ENCODE measurements around the gene PEDS1.
"Not testable (repeated sequence)": the region's sequence is repeated elsewhere in the genome, so short reads cannot be mapped to it uniquely, and the experiment has no call there.

Gene PEDS1

DNA sequence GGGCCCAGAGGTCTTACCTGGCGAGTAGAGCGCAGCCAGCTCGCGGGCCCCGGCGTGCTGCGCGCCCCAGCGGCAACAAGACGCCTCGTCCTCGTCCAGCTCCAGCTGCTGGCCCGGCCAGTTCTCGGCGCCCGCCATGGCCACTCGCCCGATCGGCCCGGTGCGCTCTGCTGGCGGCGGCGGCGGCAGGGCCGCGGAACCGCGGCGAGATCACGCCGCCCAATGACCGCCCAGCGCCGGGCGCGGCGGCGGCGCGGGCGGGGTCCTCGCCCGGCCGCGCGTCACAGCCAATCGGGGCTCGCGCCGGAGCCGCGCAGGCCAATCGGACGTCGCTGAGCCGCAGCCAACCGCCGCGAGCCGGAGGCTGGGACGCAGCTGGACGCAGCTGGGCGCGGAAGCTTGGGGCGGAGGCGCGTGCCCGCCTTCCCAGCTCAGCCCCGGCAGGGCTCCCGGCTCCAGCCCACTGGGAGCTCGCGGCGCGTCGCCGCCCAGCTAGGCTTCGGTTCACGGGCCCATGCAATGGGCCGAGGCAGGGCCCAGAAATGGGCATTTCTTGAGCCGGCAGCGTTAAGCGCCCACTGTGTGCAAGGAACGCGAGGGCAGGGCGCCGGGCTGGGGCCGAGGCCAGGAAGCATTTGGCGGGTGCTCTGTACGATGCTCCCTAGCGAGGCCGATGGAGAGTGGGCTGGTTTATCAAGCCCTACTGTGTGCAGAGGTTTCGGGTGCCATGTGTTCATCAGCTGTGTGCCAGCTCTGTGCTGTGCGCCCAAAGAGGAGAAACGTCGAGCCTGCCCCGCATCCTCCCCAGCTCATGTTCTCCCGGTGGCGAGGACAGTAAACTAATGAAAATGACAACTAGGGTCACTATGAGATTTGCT lies at the start of gene PEDS1:
TSS of gene PEDS1 (minus strand) at position 224 of the 878 bp plus-strand sequence. CDS start at position 138, 86 bp downstream.
- DNase-seq = peak; percentile 13

DNA sequence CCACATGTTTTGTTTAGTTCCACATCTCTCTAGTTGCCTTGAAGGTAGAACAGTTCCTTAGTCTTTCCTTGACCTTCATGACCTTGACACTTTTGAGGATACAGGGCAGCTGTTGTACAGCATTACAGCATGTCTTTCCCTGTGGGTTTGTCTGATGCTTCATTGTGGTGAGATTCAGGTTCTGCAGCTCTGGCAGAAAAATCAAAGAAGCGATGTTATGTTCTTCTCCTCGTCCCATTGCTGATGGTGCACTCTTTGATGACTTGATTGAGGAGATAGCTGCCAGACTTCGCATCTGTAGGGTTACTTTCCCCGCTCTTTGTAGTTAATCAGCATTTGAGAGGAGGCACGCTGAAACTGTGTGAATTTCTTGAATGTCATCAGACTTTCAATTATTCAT lies 49.2 kb upstream of the PEDS1 start:
- no peak for DNase-seq

DNA sequence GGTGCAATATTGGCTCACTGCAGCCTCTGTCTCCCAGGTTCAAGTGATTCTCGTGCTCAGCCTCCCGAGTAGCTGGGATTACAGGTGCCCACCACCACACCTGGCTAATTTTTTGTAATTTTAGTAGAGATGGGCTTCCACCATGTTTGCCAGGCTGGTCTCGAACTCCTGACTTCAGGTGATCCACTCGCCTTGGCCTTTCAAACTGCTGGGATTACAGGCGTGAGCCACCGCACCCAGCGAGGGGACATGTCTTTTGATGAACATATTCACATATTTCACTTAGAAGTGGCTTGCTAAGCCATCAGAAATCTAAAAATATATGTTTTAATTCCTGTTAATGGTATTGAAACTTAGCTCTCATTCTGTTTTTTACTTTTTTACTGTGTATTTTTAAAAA lies 48.2 kb upstream of the PEDS1 start:
- DNase-seq = not testable (repeated sequence)

DNA sequence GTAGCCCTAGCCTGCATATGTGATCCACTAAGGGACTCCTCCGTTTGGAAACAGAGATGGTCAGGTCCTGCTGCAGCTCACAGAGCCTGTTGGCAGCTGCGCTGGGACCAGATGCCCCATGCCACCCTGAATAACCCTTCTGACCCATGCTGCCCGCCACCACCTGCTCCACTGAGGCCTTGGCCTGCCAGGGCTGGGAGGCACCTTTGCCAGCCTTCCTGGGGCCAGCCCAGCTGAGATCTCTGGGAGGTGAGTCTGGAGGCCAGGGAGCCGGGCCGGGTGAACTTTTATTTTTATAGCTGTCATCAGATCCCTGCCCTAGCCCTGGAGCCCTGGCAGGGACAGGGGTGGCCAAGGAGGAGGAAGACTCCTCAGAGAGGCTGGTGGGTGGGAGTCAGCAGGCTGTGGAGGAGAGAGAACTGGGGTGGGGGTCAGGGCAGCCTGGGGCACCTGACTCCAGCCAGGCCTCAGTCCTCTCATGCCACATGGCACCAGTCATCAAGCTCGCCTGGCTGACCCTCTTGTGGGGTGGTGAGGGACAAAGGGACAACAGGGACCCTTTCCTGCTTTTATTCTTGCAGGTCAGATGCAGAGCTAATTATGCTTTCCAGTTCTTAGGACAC lies 47.1 kb upstream of the PEDS1 start:
- no peak for DNase-seq

DNA sequence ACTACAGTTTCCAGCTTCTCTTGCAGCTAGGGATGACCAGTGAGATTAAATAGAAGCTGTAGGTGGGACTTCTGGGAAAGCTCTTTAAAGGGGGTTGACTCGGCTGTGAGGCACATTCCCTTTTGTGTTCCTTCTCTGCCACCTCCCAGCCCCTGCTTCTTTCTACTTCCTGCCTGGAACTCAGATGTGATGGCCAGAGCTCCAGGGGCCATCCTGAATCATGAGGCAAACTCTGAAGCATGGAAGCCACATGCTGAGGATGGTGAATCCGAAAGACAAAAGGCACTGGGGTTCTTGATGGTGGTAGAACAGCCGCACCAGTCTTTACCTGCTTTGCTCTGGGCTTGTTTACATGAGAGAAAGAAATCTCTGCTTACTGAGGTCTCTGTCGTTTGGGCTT lies 46.2 kb upstream of the PEDS1 start:
- DNase-seq = no peak

DNA sequence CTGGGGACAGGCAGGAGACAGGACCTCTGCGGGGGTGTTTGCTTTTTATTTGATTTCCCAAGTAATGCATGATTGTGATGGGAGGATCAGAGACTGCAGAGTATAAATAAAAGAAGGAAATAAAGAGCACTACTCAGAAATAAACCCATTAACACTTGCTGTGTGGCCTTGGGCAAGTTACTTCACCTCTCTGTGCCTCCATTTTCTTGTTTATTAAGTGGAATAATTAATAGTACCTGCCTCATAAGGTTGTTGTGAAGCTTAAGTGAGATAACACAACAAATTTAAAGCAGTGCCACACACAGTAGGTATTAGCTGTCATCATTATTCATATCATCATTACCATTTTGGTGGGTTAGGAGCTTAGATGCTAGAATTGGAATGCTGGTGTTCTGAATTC lies 45.2 kb upstream of the PEDS1 start:
- DNase-seq = no peak

DNA sequence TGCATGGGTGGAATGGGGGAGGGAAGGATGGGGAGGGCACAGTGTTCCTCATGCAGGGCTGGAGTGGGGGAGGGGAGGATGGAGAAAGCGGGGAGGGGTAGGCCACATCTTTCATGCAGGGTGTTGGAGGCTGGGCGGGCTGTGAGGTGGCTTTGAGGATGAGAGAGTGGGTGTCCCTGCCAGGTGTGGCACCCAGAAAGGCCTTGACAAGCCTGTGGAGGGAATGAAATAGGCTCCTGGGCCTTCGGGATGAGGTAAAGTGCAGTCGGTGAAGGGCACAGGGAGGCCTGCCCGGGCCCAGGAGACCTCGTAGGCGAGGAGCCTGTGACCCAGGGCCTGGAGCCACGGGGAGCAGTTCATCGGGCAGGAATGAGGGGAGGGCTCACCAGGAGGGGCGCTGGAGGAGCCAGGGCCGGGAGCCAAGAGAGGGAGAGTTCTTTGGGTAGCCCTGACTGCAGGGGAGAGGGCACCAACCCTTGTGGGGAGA lies 44.7 kb upstream of the PEDS1 start:
- DNase-seq = no peak

DNA sequence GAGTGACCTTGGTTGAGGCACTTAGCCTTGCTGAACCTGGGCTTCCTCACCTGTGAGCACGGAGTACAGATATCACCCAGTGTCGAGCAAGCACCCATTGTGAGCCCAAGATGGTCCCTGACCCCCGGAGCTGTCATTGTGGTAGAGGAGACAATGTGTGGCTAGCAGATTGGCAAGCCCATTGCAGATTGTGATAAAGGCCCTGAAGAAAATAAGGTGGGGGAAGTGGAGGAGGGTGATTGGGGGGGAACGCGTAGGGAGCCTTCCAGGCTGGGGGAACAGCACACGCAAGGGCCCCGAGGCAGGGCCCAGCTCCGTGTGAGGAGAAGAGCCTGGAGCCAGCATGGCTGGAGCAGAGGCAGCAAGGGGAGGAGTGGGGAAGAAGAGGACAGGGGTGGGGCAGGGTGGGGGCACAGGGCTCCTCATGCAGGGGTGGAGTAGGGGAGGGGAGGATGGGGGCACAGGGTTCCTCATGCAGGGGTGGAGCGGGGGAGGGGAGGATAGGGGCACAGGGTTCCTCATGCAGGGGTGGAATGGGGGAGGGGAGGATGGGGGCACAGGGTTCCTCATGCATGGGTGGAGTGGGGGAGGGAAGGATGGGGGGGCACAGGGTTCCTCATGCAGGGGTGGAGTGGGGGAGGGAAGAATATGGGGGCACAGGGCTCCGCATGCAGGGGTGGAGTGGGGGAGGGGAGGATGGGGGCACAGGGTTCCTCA lies 44.1 kb upstream of the PEDS1 start:
- no peak for DNase-seq

DNA sequence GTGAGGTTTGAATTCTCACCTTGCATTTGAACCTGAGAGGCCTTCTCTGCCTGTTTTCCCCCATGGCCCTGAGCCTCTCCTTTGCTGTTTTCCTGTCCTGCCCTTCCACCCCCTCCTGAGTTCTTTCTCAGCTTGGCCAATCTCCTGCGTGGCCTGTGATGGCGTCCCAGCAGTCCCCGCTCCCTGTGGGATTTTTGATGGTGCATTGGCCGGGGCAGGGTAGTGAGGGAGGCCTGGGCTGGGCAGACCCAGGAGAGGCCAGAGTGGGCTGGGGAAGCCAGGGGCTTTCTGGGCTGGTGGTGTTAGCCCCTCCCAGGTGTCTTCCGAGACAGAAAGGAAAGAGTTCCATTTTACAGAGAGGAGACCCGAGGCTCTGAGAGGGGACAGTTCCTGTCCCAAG lies 43.4 kb upstream of the PEDS1 start:
- DNase-seq = no peak

DNA sequence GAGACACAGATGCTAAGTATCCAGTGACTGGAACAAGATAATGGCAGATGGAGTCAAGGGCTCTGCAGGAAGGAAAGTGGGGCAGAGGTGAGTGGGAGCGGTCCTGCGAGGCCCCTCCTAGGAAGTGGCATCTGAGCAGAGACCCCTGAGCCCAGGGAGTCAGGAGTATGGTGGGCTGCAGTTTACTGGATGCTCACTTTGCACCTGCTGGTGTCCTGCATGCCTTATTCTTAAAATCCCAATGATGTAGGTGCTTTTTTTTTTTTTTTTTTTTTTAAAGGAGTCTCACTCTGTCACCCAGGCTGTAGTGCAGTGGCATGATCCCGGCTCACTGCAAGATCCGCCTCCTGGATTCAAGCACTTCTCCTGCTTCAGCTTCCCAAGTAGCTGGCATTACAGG lies 42.7 kb upstream of the PEDS1 start:
- DNase-seq = no peak

DNA sequence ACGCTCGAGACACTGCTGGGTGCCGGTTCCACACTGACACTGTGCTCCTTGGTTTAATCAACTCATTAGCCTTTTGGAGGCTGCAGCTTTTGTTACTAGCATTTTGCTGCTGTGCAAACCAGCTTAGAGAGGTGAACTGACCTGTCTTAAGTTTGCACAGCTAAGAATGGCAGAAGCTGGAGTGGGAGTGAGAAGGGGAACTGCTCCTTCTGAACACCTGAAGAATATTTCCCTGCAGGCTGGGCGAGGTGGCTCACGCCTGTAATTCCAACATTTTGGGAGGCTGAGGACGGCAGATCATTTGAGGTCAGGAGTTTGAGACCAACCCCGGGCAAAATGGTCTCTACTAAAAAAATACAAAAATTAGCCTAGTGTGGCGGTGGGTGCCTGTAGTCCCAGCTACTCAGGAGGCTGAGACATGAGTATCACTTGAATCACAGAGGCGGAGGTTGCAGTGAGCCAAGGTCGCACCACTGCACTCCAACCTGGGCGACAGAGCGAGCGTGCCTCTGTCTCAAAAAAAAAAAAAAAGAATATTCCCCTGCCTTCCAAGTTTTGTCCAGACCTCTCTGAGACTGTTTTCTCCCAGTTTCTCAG lies 42.1 kb upstream of the PEDS1 start:
- no peak for DNase-seq

DNA sequence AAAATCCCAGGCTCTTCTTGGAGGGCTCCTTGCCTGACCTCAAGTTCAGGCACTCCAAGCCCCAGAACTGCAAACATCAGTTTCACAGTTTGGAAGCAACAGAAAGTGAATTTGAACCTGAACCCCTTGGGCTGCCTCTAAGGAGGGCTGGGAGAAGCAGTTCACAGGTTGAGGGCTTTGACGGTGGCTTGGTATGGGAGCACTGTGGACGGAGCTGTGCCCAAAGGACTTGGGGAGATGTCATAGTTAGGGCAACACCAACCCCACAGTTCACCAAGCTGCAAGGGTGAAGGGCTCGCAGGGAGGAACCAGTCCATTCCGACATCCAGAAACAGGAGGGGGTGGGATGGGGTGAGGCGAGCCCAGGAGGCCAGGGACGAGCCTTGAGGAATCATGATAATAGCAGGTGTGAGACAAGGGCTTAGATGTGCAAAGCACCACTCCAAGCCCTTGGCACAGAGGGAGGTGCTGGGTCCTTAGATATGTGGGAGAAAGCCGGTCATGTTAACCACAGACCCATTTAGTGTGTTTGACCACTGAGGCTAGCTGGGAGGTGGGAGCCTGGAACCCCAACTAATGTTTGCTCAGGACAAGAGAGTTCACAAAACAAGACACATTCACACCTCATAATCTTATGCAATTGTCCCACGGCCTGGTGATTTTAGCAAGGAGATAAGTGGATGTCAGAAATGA lies 41.5 kb upstream of the PEDS1 start:
- no peak for DNase-seq

DNA sequence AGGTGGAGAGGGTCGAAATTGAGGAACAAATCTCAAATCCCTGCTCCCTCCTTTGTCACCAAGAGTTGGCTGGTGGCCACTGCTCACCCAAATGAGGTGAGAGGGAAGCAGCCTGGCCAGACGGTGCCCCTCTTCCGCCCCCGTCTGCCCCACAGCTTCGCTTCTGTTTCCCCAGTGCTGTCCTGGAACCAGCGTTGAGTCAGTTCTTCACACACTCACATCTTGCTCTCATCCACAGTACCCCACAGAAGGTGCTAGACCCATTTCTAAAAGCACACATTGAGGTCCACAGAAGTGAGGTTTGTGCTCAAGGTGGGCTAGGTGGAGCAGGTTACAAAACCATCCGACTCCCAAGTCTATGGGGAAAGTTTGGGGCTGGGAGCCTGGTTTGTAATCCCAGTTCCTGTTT lies 40.9 kb upstream of the PEDS1 start:
- DNase-seq = no peak

DNA sequence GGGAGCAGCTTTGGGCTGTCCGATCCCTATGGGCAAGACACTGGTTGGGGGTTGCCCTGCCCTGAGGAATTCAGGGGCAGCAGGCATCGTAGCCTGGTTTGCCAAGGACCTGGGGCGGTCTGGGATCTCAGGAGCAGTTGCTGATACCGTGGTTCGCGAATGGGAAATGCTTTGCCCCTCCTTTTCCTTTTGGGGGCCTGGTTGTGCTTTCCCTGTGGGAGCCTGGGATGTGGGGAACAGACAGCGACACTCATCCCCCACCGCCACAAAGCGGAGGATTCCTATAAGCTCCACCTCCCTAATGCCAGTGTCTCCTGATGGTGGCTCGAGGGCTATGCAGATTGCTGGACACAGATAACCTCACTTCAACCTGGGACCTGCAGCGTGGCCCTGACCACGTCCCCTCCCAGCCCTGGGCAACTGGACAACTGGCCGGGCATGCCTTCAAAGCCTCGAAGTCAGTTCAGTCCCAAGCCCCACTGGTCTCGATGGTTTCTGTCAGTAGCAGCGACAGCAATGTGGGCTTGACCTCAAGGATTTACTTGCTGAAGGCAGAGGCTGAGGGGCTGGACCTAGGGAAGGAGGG lies 40.4 kb upstream of the PEDS1 start:
- no peak for DNase-seq

DNA sequence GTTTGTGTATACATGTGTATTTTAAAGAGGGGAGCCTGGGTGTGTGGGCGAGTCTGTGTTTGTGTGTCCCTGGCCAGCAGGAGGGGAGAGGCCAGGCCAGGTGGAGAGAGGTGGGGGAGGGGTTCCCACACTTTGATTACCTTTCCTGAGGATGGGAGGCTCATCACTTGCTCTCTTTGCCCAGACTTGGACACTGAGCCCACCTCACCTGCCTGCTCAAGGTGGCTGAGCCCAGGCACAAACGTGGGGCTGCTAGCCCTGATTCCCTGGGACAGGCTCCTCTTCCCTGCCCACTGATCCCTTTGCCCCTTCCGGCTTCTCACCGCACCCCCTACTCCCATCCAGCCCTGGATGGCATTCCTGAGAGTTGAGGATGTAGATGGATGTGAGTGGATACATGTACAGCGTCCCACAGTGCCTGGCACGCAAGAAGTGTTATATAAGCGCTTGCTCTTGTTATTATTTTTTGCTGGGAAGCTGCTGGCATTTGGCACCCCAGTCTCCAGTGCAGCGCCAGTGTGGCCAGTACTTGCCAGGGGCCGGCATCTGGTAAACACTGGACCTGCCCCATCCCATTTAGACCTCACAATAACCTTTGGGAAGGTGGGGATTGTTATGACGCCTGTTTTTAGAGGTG lies 39.8 kb upstream of the PEDS1 start:
- DNase-seq = no peak

DNA sequence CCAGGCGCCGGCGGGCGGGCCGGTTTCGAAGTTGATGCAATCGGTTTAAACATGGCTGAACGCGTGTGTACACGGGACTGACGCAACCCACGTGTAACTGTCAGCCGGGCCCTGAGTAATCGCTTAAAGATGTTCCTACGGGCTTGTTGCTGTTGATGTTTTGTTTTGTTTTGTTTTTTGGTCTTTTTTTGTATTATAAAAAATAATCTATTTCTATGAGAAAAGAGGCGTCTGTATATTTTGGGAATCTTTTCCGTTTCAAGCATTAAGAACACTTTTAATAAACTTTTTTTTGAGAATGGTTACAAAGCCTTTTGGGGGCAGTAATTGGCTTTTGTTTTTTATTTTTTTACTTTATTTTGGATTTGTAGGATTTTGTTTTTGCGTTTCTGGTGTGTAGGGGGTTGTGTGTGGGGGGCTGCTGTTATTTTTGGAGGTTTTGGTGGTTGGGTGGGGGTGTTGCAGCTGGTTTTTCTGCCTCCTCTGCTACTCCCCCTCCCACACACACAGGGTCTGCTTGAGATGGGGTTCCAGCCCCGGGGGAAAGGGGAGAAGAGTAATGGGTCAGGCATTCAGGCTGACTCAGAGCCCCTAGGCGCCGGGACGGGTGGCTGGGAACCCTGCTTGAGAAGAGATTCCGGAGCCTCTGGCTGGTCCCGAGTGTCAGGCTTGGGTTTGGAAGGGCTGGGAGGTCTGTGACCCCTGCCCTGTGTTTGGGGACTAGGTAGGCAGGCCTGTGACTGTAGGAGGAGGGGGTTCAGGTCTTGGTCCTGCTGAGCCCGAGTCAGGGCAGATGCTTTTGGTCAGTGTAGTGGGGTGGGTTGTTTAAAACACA lies 39.1 kb upstream of the PEDS1 start:
- peak; percentile 75 for DNase-seq

DNA sequence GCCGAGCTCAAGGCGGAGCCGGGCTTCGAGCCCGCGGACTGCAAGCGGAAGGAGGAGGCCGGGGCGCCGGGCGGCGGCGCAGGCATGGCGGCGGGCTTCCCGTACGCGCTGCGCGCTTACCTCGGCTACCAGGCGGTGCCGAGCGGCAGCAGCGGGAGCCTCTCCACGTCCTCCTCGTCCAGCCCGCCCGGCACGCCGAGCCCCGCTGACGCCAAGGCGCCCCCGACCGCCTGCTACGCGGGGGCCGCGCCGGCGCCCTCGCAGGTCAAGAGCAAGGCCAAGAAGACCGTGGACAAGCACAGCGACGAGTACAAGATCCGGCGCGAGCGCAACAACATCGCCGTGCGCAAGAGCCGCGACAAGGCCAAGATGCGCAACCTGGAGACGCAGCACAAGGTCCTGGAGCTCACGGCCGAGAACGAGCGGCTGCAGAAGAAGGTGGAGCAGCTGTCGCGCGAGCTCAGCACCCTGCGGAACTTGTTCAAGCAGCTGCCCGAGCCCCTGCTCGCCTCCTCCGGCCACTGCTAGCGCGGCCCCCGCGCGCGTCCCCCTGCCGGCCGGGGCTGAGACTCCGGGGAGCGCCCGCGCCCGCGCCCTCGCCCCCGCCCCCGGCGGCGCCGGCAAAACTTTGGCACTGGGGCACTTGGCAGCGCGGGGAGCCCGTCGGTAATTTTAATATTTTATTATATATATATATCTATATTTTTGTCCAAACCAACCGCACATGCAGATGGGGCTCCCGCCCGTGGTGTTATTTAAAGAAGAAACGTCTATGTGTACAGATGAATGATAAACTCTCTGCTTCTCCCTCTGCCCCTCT lies 38.2 kb upstream of the PEDS1 start:
- no peak for DNase-seq

DNA sequence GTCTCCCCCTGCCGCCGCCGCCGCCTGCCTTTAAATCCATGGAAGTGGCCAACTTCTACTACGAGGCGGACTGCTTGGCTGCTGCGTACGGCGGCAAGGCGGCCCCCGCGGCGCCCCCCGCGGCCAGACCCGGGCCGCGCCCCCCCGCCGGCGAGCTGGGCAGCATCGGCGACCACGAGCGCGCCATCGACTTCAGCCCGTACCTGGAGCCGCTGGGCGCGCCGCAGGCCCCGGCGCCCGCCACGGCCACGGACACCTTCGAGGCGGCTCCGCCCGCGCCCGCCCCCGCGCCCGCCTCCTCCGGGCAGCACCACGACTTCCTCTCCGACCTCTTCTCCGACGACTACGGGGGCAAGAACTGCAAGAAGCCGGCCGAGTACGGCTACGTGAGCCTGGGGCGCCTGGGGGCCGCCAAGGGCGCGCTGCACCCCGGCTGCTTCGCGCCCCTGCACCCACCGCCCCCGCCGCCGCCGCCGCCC lies 37.6 kb upstream of the PEDS1 start:
- DNase-seq = no peak

DNA sequence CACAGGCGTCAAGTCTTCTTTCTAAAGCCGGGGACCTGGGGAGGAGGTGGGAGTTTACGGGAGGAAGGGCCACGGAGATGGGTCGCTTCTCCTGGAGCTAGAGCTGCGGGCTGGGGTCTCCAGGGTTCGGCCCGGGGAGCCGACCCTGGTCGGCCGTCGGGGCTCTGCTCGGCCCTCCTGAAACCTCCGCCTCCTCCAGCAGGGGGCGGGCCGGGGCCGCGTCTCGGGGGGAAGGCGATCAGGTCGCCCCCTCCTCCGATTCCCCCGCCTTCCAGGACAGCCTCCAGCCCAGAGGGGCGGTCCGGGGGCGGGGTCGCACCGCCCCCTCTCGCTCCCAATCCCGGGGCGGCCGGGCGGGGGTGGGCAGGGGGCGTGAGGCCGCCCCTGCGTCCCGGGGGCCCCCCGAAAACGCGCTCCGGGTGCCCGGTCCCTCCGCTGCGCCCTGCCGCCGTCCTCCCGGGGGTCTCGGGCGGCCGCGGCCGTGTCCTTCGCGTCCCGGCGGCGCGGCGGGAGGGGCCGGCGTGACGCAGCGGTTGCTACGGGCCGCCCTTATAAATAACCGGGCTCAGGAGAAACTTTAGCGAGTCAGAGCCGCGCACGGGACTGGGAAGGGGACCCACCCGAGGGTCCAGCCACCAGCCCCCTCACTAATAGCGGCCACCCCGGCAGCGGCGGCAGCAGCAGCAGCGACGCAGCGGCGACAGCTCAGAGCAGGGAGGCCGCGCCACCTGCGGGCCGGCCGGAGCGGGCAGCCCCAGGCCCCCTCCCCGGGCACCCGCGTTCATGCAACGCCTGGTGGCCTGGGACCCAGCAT lies 36.9 kb upstream of the PEDS1 start, which contains the start of gene CEBPB:
TSS of gene CEBPB (plus strand) at position 580 of the 814 bp plus-strand sequence. CDS start at position 784, 204 bp downstream.
- peak; percentile 14 for DNase-seq

Measured in SIG-M5 (cell line).